HEK293T (cell line): ENCODE measurements around the gene SVIL.
"Not testable (repeated sequence)": the region's sequence is repeated elsewhere in the genome, so short reads cannot be mapped to it uniquely, and the experiment has no call there.

Experiments used
- CTCF ChIA-PET: fragments of 350-600 bp; formaldehyde crosslinking; extraction: SDS; loops from one replicate; lab custom pipeline; 2021; ENCODE audit warnings: antibody characterized with exemption, inconsistent platforms; lab: Yijun Ruan, JAX
- POLR2A ChIA-PET: fragments of 350-600 bp; formaldehyde crosslinking; extraction: SDS; loops from one replicate; lab custom pipeline; 2020; ENCODE audit warnings: antibody characterized with exemption, inconsistent platforms; lab: Yijun Ruan, JAX
- DNase-seq: peaks from one replicate; pipeline ENCODE4 v3.0.0; 2012; ENCODE audit warnings: mixed read lengths; ENCODE audit errors: extremely low spot score
- ARNT ChIP-seq: fragments of 450-650 bp; IDR thresholded peaks from 2 replicates; pipeline ENCODE4 v1.6.1; 2017; ENCODE audit warnings: mild to moderate bottlenecking
- BHLHE40 ChIP-seq: fragments of 450-650 bp; IDR thresholded peaks from 2 replicates; pipeline ENCODE4 v1.6.1; 2016; ENCODE audit warnings: mild to moderate bottlenecking, moderate library complexity, borderline replicate concordance
- CTBP1 ChIP-seq: fragments of 450-650 bp; IDR thresholded peaks from 2 replicates; pipeline ENCODE4 v1.6.1; 2016; ENCODE audit warnings: borderline replicate concordance
- ELF4 ChIP-seq: fragments of 450-650 bp; IDR thresholded peaks from 2 replicates; pipeline ENCODE4 v1.6.1; 2017; ENCODE audit warnings: antibody characterized with exemption
- FOXA1 ChIP-seq: fragments of 450-650 bp; IDR thresholded peaks from 2 replicates; pipeline ENCODE4 v1.6.1; 2016; ENCODE audit warnings: mild to moderate bottlenecking
- FOXK2 ChIP-seq: fragments of 450-650 bp; IDR thresholded peaks from 2 replicates; pipeline ENCODE4 v1.6.1; 2016; ENCODE audit warnings: mild to moderate bottlenecking
- FOXM1 ChIP-seq: fragments of 450-650 bp; IDR thresholded peaks from 2 replicates; pipeline ENCODE4 v1.6.1; 2017; ENCODE audit warnings: mild to moderate bottlenecking, borderline replicate concordance
- HDGF ChIP-seq: fragments of 450-650 bp; IDR thresholded peaks from 2 replicates; pipeline ENCODE4 v1.6.1; 2017; ENCODE audit warnings: antibody characterized with exemption, borderline replicate concordance
- L3MBTL2 ChIP-seq: fragments of 450-650 bp; conservative IDR thresholded peaks from 2 replicates; pipeline ENCODE4 v1.6.1; 2016; ENCODE audit warnings: mild to moderate bottlenecking
- LEF1 ChIP-seq: fragments of 450-650 bp; IDR thresholded peaks from 2 replicates; pipeline ENCODE4 v1.6.1; 2017; ENCODE audit warnings: mild to moderate bottlenecking, borderline replicate concordance
- NFRKB ChIP-seq: fragments of 450-650 bp; IDR thresholded peaks from 2 replicates; pipeline ENCODE4 v1.6.1; 2016; ENCODE audit warnings: mild to moderate bottlenecking, moderate library complexity
- PKNOX1 ChIP-seq: fragments of 450-650 bp; IDR thresholded peaks from 2 replicates; pipeline ENCODE4 v1.6.1; 2016
- SP1 ChIP-seq: fragments of 450-650 bp; IDR thresholded peaks from 2 replicates; pipeline ENCODE4 v1.6.1; 2017
- SUZ12 ChIP-seq: fragments of 450-650 bp; IDR thresholded peaks from 2 replicates; pipeline ENCODE4 v1.6.1; 2016; ENCODE audit warnings: mild to moderate bottlenecking
- TARDBP ChIP-seq: fragments of 450-650 bp; IDR thresholded peaks from 2 replicates; pipeline ENCODE4 v1.6.1; 2016
- ZNF384 ChIP-seq: fragments of 450-650 bp; IDR thresholded peaks from 2 replicates; pipeline ENCODE4 v1.6.1; 2016

SVIL gene

GRCh38 chr10:29491918-29492317 lies 142.9 kb downstream of the SVIL start:
- CTCF ChIA-PET: no interaction called here
- DNase-seq: no peak
- no peak for TF ChIP-seq PKNOX1
- no peak for TF ChIP-seq LEF1
- TF ChIP-seq BHLHE40: no peak
- no peak for TF ChIP-seq ARNT
- no peak for TF ChIP-seq FOXA1
- no peak for TF ChIP-seq FOXM1
- TF ChIP-seq FOXK2: no peak
- no peak for TF ChIP-seq HDGF
- POLR2A ChIA-PET: no interaction called here

GRCh38 chr10:29490781-29491280 lies 143.9 kb downstream of the SVIL start:
- CTCF ChIA-PET, DNase-seq, POLR2A ChIA-PET: not testable (repeated sequence)

- DNase-seq, CTCF ChIA-PET, POLR2A ChIA-PET: not testable (repeated sequence)
Observed at GRCh38 chr10:29488471-29488870, 146.3 kb downstream of the SVIL start.

- POLR2A ChIA-PET, DNase-seq, CTCF ChIA-PET: not testable (repeated sequence)
Observed at GRCh38 chr10:29487884-29488266, 146.9 kb downstream of the SVIL start.

- DNase-seq, CTCF ChIA-PET, POLR2A ChIA-PET: not testable (repeated sequence)
Observed at GRCh38 chr10:29487032-29487883, 147.5 kb downstream of the SVIL start.

- ChIA-PET POLR2A (no interaction called here), CTCF (no interaction called here)
- TF ChIP-seq LEF1 (no peak), BHLHE40 (no peak), ZNF384 (no peak), FOXK2 (no peak), ARNT (no peak), FOXM1 (no peak), ELF4 (no peak), L3MBTL2 (no peak), PKNOX1 (no peak), TARDBP (no peak), NFRKB (no peak), SP1 (no peak), HDGF (no peak), SUZ12 (no peak), CTBP1 (no peak)
- DNase-seq: no peak
Observed at GRCh38 chr10:29486433-29486832, 148.3 kb downstream of the SVIL start.

- DNase-seq, CTCF ChIA-PET, POLR2A ChIA-PET: not testable (repeated sequence)
Observed at GRCh38 chr10:29484677-29485076, 150.1 kb downstream of the SVIL start.

- ChIA-PET CTCF (interaction anchor here (2.4 kb wide), 1 partner anchor 14 kb away, joined by 12 read pairs; no protein-coding TSS in a partner anchor), POLR2A (no interaction called here)
- DNase-seq: no peak
- TF ChIP-seq ELF4: no peak
- no peak for TF ChIP-seq L3MBTL2
- no peak for TF ChIP-seq ARNT
- no peak for TF ChIP-seq FOXM1
- TF ChIP-seq LEF1: no peak
- TF ChIP-seq HDGF: no peak
- no peak for TF ChIP-seq NFRKB
Observed at GRCh38 chr10:29482591-29483431, 152.0 kb downstream of the SVIL start.
